Psoas muscle (tissue), 8 donors: ENCODE results near the gene ZBTB44. TPM values are rescaled to one million over a fixed set of nuclear protein-coding genes. Genes with fewer than 3 reads are reported as not detected.

Experiments
- ATAC-seq, 4 donors: fragments of 200-7000 bp; cut with Tn5 transposase; one replicate each; pipeline ENCODE4 v1.9.1; 2020; ENCODE audit warnings: moderate library complexity in 3 of 4, mild to moderate bottlenecking in 2 of 4
- DNase-seq, 2 donors: peaks; one replicate each; pipeline ENCODE4 v3.0.0-alpha.2; 2020
- H3K27ac ChIP-seq: fragments of 200-600 bp; one replicate; pipeline ENCODE4 v1.8.0; 2022
- H3K27me3 ChIP-seq, 3 donors: fragments of 200-600 bp in 1 of 3; one replicate each; pipeline versions ENCODE4 v1.6.1 to v1.8.0; 2013 to 2022; ENCODE audit warnings: low read length in 2 of 3, mild to moderate bottlenecking in 2 of 3, moderate library complexity in 1 of 3; ENCODE audit not compliant: insufficient read depth in 3 of 3
- H3K36me3 ChIP-seq, 2 donors: fragments of 200-600 bp in 1 of 2; one replicate each; pipeline versions ENCODE4 v1.6.1 to v1.8.0; 2013 to 2022; ENCODE audit warnings: low read depth in 1 of 2, mild to moderate bottlenecking in 1 of 2, moderate library complexity in 1 of 2; ENCODE audit not compliant: insufficient read depth in 1 of 2
- H3K4me1 ChIP-seq: fragments of 200-600 bp; one replicate; pipeline ENCODE4 v1.8.0; 2022
- H3K4me3 ChIP-seq: fragments of 200-600 bp; one replicate; pipeline ENCODE4 v1.8.0; 2022; ENCODE audit warnings: mild to moderate bottlenecking
- H3K9me3 ChIP-seq: fragments of 200-600 bp; one replicate; pipeline ENCODE4 v1.8.0; 2022
- WGBS, 3 donors: extraction: QIAGEN DNeasy Blood & Tissue Kit; methylation state at CpG; one replicate each; pipeline versions ENCODE4 v1.1.6 to v1.1.7; 2013; 5-methylcytosine and 5-hydroxymethylcytosine counted together
- intact Hi-C, 2 donors: fragments of 100-400 bp; cut with DNase I; formaldehyde crosslinking; loops; one replicate each; pipeline versions ENCODE4 v1.11.0 to v1.14.2; 2022
- polyA plus RNA-seq, 3 donors: library from polyadenylated mRNA; stranded (reverse); fragments of 200-250 nt; gene quantifications; one replicate each; pipeline ENCODE4 v1.2.3, GENCODE V29; 2013
- total RNA-seq, 4 donors: library from RNA; stranded (reverse); fragmentation: NEBNext Ultra II Directional in 2 of 4; extraction: Animal tissue kit (Norgen Biotek cat#: 25700) in 2 of 4; gene quantifications; one replicate each; pipeline versions ENCODE4 v1.2.1 to v1.2.4, GENCODE V29; 2021 to 2023
- TF ChIP-seq, protein P1 (sequence below): fragments of 200-600 bp; IDR thresholded peaks from one replicate; pipeline ENCODE4 v1.8.0; 2022; ENCODE audit warnings: antibody characterized with exemption
- donor health status: healthy with polysubstance abuse.
- donor health status: DM: no; HTN: no; CAD: no; lungs with moderate emphysema.
- donor health status: Bipolar disorder and iron deficiency.
- donor health status: healthy.
- donor health status: DM: yes; HTN: yes; CAD: no.
- donor health status: DM: no; HTN: no; CAD: no.
- donor health status: DM: no; HTN: no; CAD: no.
- donor health status: DM: yes; HTN: yes; CAD: no.

Gene ZBTB44
- total and polyA plus RNA-seq, 7 donors: 8.6 to 77.2 (median 58.6) TPM

GRCh38 chr11:130323452-130324450 is 9.0 kb upstream of the ZBTB44 start:
- no peak overlapping the region for H3K27ac ChIP-seq
- H3K4me3 ChIP-seq: no peak overlapping the region
- intact Hi-C loops: no loop called here
- DNase-seq (no peak), ATAC-seq (no peak)
- H3K27me3 ChIP-seq: no peaks in the 10 kb centered on the region
- peaks cover 11% of the 10 kb centered on the region for H3K9me3 ChIP-seq
- H3K4me1 ChIP-seq: no peaks in the 10 kb centered on the region
- TF ChIP-seq, protein P1, sequence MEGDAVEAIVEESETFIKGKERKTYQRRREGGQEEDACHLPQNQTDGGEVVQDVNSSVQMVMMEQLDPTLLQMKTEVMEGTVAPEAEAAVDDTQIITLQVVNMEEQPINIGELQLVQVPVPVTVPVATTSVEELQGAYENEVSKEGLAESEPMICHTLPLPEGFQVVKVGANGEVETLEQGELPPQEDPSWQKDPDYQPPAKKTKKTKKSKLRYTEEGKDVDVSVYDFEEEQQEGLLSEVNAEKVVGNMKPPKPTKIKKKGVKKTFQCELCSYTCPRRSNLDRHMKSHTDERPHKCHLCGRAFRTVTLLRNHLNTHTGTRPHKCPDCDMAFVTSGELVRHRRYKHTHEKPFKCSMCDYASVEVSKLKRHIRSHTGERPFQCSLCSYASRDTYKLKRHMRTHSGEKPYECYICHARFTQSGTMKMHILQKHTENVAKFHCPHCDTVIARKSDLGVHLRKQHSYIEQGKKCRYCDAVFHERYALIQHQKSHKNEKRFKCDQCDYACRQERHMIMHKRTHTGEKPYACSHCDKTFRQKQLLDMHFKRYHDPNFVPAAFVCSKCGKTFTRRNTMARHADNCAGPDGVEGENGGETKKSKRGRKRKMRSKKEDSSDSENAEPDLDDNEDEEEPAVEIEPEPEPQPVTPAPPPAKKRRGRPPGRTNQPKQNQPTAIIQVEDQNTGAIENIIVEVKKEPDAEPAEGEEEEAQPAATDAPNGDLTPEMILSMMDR: no peak
- H3K36me3 ChIP-seq: no peaks in the 10 kb centered on the region
- 83 to 89% (median 83%) methylated on average over 7 of the region's 7 CpGs for WGBS, 3 donors

- ATAC-seq (no peak), DNase-seq (no peak)
- Histone ChIP-seq H3K9me3 (peaks cover 11% of the 10 kb centered on the region), H3K27ac (no peak overlapping the region), H3K36me3 (no peaks in the 10 kb centered on the region), H3K27me3 (no peaks in the 10 kb centered on the region), H3K4me3 (no peak overlapping the region), H3K4me1 (no peaks in the 10 kb centered on the region)
- TF ChIP-seq, protein P1: no peak
- intact Hi-C loops: no loop called here
- 53 to 64% (median 55%) methylated on average over 5 of the region's 5 CpGs for WGBS, 3 donors
Measured at GRCh38 chr11:130322126-130322525, 7.4 kb upstream of the ZBTB44 start.

GRCh38 chr11:130318031-130318673 is 3.4 kb upstream of the ZBTB44 start:
- no peak for ATAC-seq
- WGBS, 3 donors: 57 to 71% (median 64%) methylated on average over 4 of the region's 4 CpGs
- Histone ChIP-seq H3K4me3 (no peak overlapping the region), H3K36me3 (no peaks in the 10 kb centered on the region), H3K27ac (no peak overlapping the region), H3K9me3 (peaks cover 11% of the 10 kb centered on the region), H3K27me3 (no peaks in the 10 kb centered on the region), H3K4me1 (peaks cover 9% of the 10 kb centered on the region)
- intact Hi-C loops: loop anchor here in 1 of 2 donors (5.0 kb wide), 1 partner anchor 49 kb away; no protein-coding TSS in a partner anchor
- TF ChIP-seq, protein P1: no peak
- DNase-seq: no peak

GRCh38 chr11:130315354-130315970 is 745 bp upstream of the ZBTB44 start:
- intact Hi-C loops: loop anchor here (2.0 to 5.0 kb wide), 2 partner anchors 52 to 53 kb away; no protein-coding TSS in a partner anchor
- peak overlapping the region; percentile 90 for H3K27ac ChIP-seq
- TF ChIP-seq, protein P1: no peak

More at GRCh38 chr11:130315354-130315970, 745 bp upstream of the ZBTB44 start:
- ATAC-seq: no peak
- peak overlapping the region; percentile 96 for H3K4me3 ChIP-seq
- H3K4me1 ChIP-seq: peaks cover 30% of the 10 kb centered on the region
- no peaks in the 10 kb centered on the region for H3K36me3 ChIP-seq
- peak; percentile 32 to 57 for DNase-seq
- WGBS, 3 donors: 49 to 53% (median 50%) methylated on average over 38 of the region's 38 CpGs
- H3K9me3 ChIP-seq: no peaks in the 10 kb centered on the region
- no peaks in the 10 kb centered on the region for H3K27me3 ChIP-seq
